GM18508 (cell line): Measurements from ENCODE around the gene SEZ6.
"Not testable (repeated sequence)": the region's sequence is repeated elsewhere in the genome, so short reads cannot be mapped to it uniquely, and the experiment has no call there.

Source experiments
- ATAC-seq: cut with Tn5 transposase; IDR thresholded peaks from one replicate; pipeline ENCODE4 v1.9.1; 2021; ENCODE audit warnings: moderate number of reproducible peaks; ENCODE audit not compliant: insufficient read depth, unreplicated experiment

Gene SEZ6

GRCh38 chr17:28941251-28941650, 64.6 kb downstream of the SEZ6 start:
- no peak for ATAC-seq

- no peak for ATAC-seq
Observed at GRCh38 chr17:28940675-28941074, 65.2 kb downstream of the SEZ6 start.

DNA sequence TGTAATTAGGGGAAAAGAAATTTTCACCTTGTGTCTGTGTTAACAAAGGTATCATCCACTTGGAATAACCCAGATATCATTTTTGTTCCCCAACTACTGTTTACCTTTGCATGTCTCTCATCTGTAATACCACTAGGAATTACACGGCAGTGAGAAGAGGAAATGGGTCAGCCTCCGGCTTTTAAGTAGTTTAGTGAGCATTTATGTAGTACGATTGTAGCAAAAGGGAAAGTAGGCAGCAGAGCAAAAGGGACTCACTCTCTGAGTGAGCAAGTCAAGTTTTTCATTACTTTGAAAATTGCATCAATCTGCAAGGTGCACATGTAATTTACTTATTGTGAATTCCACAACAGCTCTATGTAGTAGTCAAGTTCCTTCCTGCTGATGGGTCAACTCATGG, 65.7 kb downstream of the SEZ6 start:
- ATAC-seq: no peak

DNA sequence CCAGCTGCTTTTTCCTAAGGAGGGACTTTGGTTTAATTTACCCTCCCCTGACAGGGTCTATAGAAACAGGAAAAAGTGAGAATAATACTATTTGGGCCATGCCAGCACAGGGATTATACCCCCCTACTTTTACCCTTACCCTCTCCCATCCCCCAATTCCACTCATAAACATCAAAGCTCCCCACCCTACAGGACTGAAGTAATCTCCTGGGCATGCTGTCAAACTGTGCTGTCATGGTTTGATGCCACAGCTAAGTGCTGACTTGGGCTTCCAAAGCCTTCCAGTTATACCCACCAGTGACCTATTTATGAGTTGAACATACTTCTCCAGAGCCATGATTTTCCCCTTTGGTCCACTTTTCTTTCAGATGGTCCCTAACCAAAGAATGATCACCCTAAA, 67.3 kb downstream of the SEZ6 start:
- ATAC-seq: no peak

DNA sequence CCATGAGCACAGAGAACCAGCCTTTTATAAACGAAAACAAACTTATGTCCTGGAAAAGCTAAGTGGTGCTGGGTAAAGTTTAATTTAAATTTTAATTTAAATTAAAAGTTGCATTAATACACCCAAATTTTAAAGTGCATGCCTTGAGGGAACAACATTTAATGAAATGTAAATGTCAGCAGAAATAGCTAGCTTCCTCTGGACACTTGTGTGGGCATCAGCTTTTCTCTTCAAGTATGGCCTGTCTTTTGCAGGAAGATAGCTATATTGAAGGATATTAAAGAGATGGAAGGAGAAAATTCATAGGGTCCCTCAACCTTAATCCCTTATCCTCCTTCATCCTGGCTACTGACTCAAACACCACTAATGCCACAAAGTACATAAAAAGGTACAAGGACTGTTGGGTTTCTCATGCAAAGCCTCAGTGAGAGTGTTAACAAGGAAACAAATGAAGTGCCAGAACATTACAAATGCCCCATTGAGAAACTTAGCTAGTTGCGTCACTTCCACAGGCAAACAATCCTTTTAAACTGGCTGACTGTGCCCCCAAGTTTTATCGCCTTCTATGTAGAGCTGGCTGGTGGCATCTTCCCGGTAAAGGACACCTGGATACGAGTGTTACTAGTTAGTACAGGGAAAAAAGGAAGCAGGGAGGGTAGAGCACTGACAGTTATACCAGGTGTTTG, 68.6 kb downstream of the SEZ6 start:
- ATAC-seq: no peak

GRCh38 chr17:28935744-28936460, 69.9 kb downstream of the SEZ6 start:
- ATAC-seq: no peak

- not testable (repeated sequence) for ATAC-seq
Observed at GRCh38 chr17:28934508-28934907, 71.3 kb downstream of the SEZ6 start.

DNA sequence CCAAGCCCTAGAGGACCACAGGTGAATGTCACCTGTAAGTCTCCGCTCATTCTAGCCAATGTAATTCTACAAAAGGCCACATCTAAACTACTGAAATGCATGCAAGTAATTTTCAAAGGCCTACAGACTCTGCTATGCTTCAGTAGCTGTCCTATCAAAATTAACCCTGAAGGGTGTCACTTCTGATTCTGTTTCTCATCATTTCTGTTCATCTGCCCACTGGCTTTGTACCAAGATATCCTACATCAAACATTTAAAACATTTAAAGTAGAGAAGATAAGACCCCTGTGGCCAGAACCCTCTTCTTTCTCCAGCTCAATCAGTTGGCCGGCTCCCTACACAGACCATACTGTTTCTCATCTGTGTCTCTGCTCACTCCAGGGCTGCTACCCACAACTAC, 76.0 kb downstream of the SEZ6 start:
- no peak for ATAC-seq

GRCh38 chr17:28928061-28928460, 77.8 kb downstream of the SEZ6 start:
- ATAC-seq: no peak

DNA sequence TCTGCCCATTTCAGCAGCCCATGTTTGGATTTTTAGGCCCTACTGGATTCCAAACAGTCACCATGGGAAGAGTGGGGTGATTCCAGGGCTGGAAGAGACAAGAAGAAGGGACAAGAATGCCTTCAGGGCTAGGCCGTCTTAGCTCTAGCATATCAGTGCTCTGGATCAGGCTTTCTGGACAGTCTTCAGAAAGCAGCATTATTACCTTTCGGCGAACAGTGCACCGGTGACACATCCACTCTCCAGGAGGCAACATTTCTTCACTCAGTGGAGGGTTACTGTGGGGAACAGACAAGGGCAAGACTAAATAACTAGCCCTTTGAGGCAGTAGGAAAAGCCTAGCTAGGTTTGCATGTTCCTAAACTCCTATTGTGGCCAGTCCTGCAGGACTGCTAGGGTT, 79.0 kb downstream of the SEZ6 start:
- ATAC-seq: no peak

DNA sequence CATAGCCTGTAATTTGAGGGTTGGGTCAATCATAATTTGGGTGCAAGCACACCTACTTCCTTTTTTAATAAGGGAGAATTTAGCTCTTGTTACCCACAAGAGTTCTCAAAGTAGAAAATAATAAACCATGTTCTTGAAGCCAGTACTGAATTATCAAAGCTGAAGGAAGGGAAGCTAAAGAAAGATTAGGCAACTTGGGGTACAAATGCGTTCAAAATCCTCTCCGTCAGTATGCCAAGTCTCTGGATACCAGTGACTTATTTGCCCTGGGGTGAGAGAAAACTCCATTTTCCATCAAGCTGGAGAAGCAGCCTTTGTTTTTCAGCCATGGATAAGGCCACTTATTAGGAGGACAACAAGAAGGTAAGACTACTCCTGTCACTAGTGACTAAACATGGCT, 79.5 kb downstream of the SEZ6 start:
- no peak for ATAC-seq

DNA sequence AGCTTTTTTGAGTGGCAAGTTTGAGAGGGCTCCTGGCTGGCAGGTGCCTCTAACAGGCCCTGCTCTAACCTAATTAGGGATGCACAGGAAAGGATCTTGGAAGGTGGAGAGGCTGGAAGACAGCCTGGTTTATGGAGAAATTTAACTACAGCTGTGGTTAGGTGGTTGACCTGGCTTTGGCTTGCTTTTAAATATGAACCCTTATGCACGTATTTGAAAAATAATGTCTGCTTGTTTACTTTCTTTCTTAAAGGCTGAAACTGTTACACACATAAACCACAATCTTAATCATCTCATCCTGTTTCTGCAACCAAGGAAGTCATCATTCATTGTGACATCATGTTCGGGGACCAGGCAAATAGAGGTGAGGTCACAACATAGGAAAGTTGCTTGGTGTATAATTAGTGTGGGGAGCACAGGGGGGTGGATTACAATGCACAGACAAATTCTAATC, 79.9 kb downstream of the SEZ6 start:
- ATAC-seq: no peak

GRCh38 chr17:28920201-28920600, 85.6 kb downstream of the SEZ6 start:
- no peak for ATAC-seq

DNA sequence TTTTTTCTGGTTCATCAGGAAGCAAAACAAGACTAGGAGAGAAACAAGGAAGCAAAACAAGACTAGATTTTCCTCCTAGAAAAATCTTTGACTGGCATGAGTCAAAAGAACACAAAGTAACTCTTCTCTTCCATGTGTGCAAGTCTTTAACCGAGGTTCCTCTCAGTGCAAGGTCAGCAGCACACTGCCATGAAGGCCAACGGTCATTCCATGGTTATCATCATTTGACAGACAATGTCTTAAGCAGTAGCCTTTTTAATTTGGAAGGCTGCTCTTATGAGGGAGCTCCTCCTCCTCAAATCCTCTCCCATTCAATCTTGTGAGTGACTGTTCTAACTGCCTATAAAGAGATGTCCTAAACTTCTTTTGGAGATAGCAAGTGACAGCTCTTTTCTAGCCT, 87.5 kb downstream of the SEZ6 start:
- ATAC-seq: no peak

- no peak for ATAC-seq
Observed at GRCh38 chr17:28917465-28917864, 88.4 kb downstream of the SEZ6 start.

DNA sequence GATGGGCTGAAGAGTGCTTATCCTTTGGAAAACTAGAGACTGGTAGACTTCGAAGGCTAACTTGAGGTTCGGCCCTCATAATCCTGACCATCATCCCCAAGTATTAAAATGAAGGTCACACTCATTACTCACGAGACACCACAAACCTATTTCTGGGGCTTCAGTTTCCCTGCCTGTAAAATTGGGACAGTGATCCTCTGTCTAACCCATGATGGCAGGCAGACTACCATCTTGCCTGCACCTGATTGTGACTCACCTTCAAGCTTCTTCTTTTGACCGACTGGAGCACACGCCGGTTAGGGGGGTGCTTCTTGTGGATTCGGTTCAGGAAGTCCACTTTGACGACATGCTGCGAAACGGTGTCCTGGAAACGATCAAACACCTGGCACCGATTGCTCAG, 88.8 kb downstream of the SEZ6 start:
- no peak for ATAC-seq

DNA sequence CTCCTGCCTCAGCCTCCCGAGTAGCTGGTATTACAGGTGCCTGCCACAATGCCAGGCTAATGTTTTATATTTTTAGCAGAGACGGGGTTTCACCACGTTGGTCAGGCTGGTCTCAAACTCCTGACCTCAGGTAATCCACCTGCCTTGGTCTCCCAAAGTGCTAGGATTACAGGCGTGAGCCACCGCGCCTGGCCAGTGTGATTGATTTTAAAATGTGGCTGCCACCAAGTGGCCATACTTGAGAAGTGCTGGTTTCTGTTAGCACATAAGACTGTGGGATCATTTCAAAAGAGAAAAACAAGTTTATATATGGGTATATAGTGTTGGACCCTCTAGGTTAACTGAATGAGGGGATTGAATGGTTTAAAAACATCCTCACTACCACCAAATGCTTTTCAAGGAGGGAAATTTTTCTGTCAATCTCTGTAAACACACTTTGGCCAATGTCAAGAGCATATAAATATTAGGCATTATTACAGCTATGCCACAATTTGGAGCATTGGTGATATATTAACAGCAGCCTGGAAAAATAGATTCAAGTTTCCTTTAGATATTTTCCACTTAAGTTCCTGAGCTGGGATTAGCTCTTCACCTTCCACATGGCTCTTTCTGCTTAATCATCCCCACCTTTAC, 89.4 kb downstream of the SEZ6 start:
- no peak for ATAC-seq

GRCh38 chr17:28912938-28913333, 92.9 kb downstream of the SEZ6 start:
- no peak for ATAC-seq

- ATAC-seq: no peak
Observed at GRCh38 chr17:28912281-28912937, 93.4 kb downstream of the SEZ6 start.

GRCh38 chr17:28911411-28912045, 94.3 kb downstream of the SEZ6 start:
- ATAC-seq: no peak

GRCh38 chr17:28910534-28910933, 95.3 kb downstream of the SEZ6 start:
- no peak for ATAC-seq
